H9 (cell line): ENCODE results near the gene BMP7. TPM values are rescaled to one million over a fixed set of nuclear protein-coding genes. Genes with fewer than 3 reads are reported as not detected.

Experiments used
- DNase-seq: peaks from one replicate; pipeline ENCODE4 v3.0.0-alpha.2; 2017
- H2AFZ ChIP-seq: one replicate; pipeline ENCODE4 v1.6.1; 2013; ENCODE audit warnings: mild to moderate bottlenecking, low read length, control low read depth, moderate library complexity
- H2AK5ac ChIP-seq: 2 replicates; pipeline ENCODE4 v1.6.1; 2013; ENCODE audit warnings: low read length, control low read depth, mixed read lengths; ENCODE audit not compliant: insufficient read length
- H2BK120ac ChIP-seq: one replicate; pipeline ENCODE4 v1.6.1; 2013; ENCODE audit warnings: low read depth, mild to moderate bottlenecking, low read length, control low read depth, inconsistent platforms; ENCODE audit not compliant: poor library complexity, severe bottlenecking
- H2BK12ac ChIP-seq: 2 replicates; pipeline ENCODE4 v1.6.1; 2013; ENCODE audit warnings: low read length, control low read depth, mixed read lengths, low read depth; ENCODE audit not compliant: insufficient read length
- H2BK15ac ChIP-seq: 2 replicates; pipeline ENCODE4 v1.6.1; 2013; ENCODE audit warnings: low read depth, low read length, control low read depth
- H2BK20ac ChIP-seq: one replicate; pipeline ENCODE4 v1.6.1; 2013; ENCODE audit warnings: low read depth, mild to moderate bottlenecking, low read length, control low read depth, inconsistent platforms; ENCODE audit not compliant: poor library complexity, severe bottlenecking
- H2BK5ac ChIP-seq: 2 replicates; pipeline ENCODE4 v1.6.1; 2013; ENCODE audit warnings: low read length, control low read depth, mixed read lengths; ENCODE audit not compliant: insufficient read length
- H3K14ac ChIP-seq: 2 replicates; pipeline ENCODE4 v1.6.1; 2013; ENCODE audit warnings: low read length, control low read depth; ENCODE audit not compliant: insufficient read depth
- H3K18ac ChIP-seq: 2 replicates; pipeline ENCODE4 v1.6.1; 2013; ENCODE audit warnings: low read depth, mild to moderate bottlenecking, mixed read lengths, low read length, control low read depth; ENCODE audit not compliant: insufficient read length
- H3K23ac ChIP-seq: 2 replicates; pipeline ENCODE4 v1.6.1; 2013; ENCODE audit warnings: low read length, control low read depth, mixed read lengths, low read depth; ENCODE audit not compliant: insufficient read length
- H3K23me2 ChIP-seq: 2 replicates; pipeline ENCODE4 v1.6.1; 2013; ENCODE audit warnings: low read depth, mild to moderate bottlenecking, mixed read lengths, low read length, control low read depth; ENCODE audit not compliant: insufficient read length, poor library complexity, severe bottlenecking
- H3K27ac ChIP-seq: 2 replicates; pipeline ENCODE4 v1.5.1; 2013; ENCODE audit warnings: low read length, control low read depth, mixed read lengths, low read depth; ENCODE audit not compliant: insufficient read length
- H3K27me3 ChIP-seq: 2 replicates; pipeline ENCODE4 v1.6.1; 2013; ENCODE audit warnings: low read length, control low read depth, inconsistent platforms; ENCODE audit not compliant: insufficient read depth
- H3K4ac ChIP-seq: 2 replicates; pipeline ENCODE4 v1.6.1; 2013; ENCODE audit warnings: low read depth, mild to moderate bottlenecking, control low read depth, inconsistent platforms, low read length, moderate library complexity
- H3K4me1 ChIP-seq: 2 replicates; pipeline ENCODE4 v1.6.1; 2013; ENCODE audit warnings: low read length, control low read depth, inconsistent platforms; ENCODE audit not compliant: insufficient read depth
- H3K4me2 ChIP-seq: 2 replicates; pipeline ENCODE4 v1.6.1; 2013; ENCODE audit warnings: low read length, control low read depth, mixed read lengths; ENCODE audit not compliant: insufficient read length, insufficient read depth
- H3K56ac ChIP-seq: 2 replicates; pipeline ENCODE4 v1.6.1; 2013; ENCODE audit warnings: low read depth, mild to moderate bottlenecking, mixed read lengths, low read length, control low read depth; ENCODE audit not compliant: insufficient read length
- H3K79me1 ChIP-seq: 2 replicates; pipeline ENCODE4 v1.6.1; 2013; ENCODE audit warnings: low read depth, mild to moderate bottlenecking, moderate library complexity, low read length, control low read depth, inconsistent platforms; ENCODE audit not compliant: insufficient read depth, poor library complexity, severe bottlenecking
- H3K79me2 ChIP-seq: 2 replicates; pipeline ENCODE4 v1.6.1; 2013; ENCODE audit warnings: low read length, control low read depth, inconsistent platforms; ENCODE audit not compliant: insufficient read depth
- H3K9ac ChIP-seq: 2 replicates; pipeline ENCODE4 v1.6.1; 2013; ENCODE audit warnings: low read length, control low read depth, mixed read lengths; ENCODE audit not compliant: insufficient read length; ENCODE audit errors: extremely low read depth
- H3K9me3 ChIP-seq: one replicate; pipeline ENCODE4 v1.6.1; 2013; ENCODE audit warnings: low read depth, low read length, inconsistent platforms; ENCODE audit not compliant: control insufficient read depth
- H3T11ph ChIP-seq: one replicate; pipeline ENCODE4 v1.6.1; 2013; ENCODE audit warnings: mild to moderate bottlenecking, low read length, control low read depth, inconsistent platforms
- H4K20me1 ChIP-seq: one replicate; pipeline ENCODE4 v1.6.1; 2013; ENCODE audit not compliant: control insufficient read depth, insufficient read length, insufficient read depth
- H4K5ac ChIP-seq: 2 replicates; pipeline ENCODE4 v1.6.1; 2013; ENCODE audit warnings: low read depth, mild to moderate bottlenecking, mixed read lengths, low read length, control low read depth; ENCODE audit not compliant: insufficient read length
- H4K8ac ChIP-seq: replicated peaks from 2 replicates; pipeline ENCODE4 v1.6.1; 2013; ENCODE audit warnings: low read length, control low read depth, mixed read lengths, low read depth; ENCODE audit not compliant: insufficient read length
- H4K91ac ChIP-seq: 2 replicates; pipeline ENCODE4 v1.6.1; 2013; ENCODE audit warnings: low read depth, mild to moderate bottlenecking, moderate library complexity, mixed read lengths, low read length, control low read depth; ENCODE audit not compliant: insufficient read length
- H3K27ac Mint-ChIP-seq, 3 experiments: 2 replicates in 2 of 3; 3 replicates in 1 of 3; pipeline ENCODE4 v1.8.0; 2020 to 2021; ENCODE audit warnings: mixed read lengths in 3 of 3, mild to moderate bottlenecking in 1 of 3, moderate library complexity in 1 of 3
- H3K27me3 Mint-ChIP-seq: 2 replicates; pipeline ENCODE4 v1.8.0; 2021; ENCODE audit warnings: low read depth, mild to moderate bottlenecking, moderate library complexity, mixed read lengths
- H3K36me3 Mint-ChIP-seq, 3 experiments: 2 replicates in 2 of 3; 3 replicates in 1 of 3; pipeline ENCODE4 v1.8.0; 2020 to 2021; ENCODE audit warnings: low read depth in 3 of 3, mixed read lengths in 3 of 3; ENCODE audit not compliant: insufficient read depth in 1 of 3
- H3K4me1 Mint-ChIP-seq, 2 experiments: 2 replicates each; pipeline ENCODE4 v1.8.0; 2020; ENCODE audit warnings: mixed read lengths in 2 of 2
- H3K4me3 Mint-ChIP-seq, 2 experiments: 2 replicates in 1 of 2; 3 replicates in 1 of 2; pipeline ENCODE4 v1.8.0; 2020 to 2021; ENCODE audit warnings: mild to moderate bottlenecking in 2 of 2, mixed read lengths in 2 of 2, moderate library complexity in 1 of 2
- H3K9me3 Mint-ChIP-seq, 2 experiments: 2 replicates in 1 of 2; 3 replicates in 1 of 2; pipeline ENCODE4 v1.8.0; 2020; ENCODE audit warnings: mild to moderate bottlenecking in 2 of 2, mixed read lengths in 2 of 2, moderate library complexity in 1 of 2
- CTCF ChIP-seq: fragments of 200-600 bp; sonication (generic); conservative IDR thresholded peaks from 3 replicates; pipeline ENCODE4 v1.8.0; 2021; ENCODE audit warnings: antibody characterized with exemption, mild to moderate bottlenecking
- whole genome bisulfite sequencing: extraction: QIAGEN DNeasy Blood & Tissue Kit; methylation state at CpG from one replicate; pipeline ENCODE4 v1.1.7; 2013; ENCODE audit warnings: missing lambda C conversion rate, low lambda C conversion rate, mixed read lengths; ENCODE audit not compliant: insufficient read length; ENCODE audit errors: extremely low coverage; 5-methylcytosine and 5-hydroxymethylcytosine counted together
- total RNA-seq: library from RNA; stranded (reverse); gene quantifications from 2 replicates; pipeline ENCODE4 v1.2.1, GENCODE V29; 2021

Gene BMP7
- total RNA-seq, 1 experiment from 2014 or later, result 17.7 TPM

GRCh38 chr20:57124800-57125517 lies 141.5 kb downstream of the BMP7 start:
- no peak overlapping the region for H2BK12ac ChIP-seq
- no peaks in the 10 kb centered on the region for H3K9me3 ChIP-seq
- no peak overlapping the region for H4K5ac ChIP-seq
- H2BK20ac ChIP-seq, result no peak overlapping the region
- H4K20me1 ChIP-seq, result no peaks in the 10 kb centered on the region
- no peak overlapping the region for H2AFZ ChIP-seq
- H3K27me3 Mint-ChIP-seq, result peaks cover 26% of the 10 kb centered on the region
- H3K56ac ChIP-seq, result no peak overlapping the region
- H4K91ac ChIP-seq, result no peak overlapping the region
- no peaks in the 10 kb centered on the region for H3K79me1 ChIP-seq
- no peak overlapping the region for H3K27ac ChIP-seq
- no peak overlapping the region for H2BK15ac ChIP-seq
- no peak overlapping the region for H3K27ac Mint-ChIP-seq
- no peak overlapping the region for H3K18ac ChIP-seq
- H3K9me3 Mint-ChIP-seq, result no peaks in the 10 kb centered on the region
- peaks cover 26 to 50% of the 10 kb centered on the region in 2 experiments for H3K4me1 Mint-ChIP-seq
- no peak overlapping the region for H2BK5ac ChIP-seq
- no peaks in the 10 kb centered on the region for H3K23me2 ChIP-seq
- no peak overlapping the region for H3K4me3 Mint-ChIP-seq
- no peaks in the 10 kb centered on the region for H3K27me3 ChIP-seq
- H3K4me2 ChIP-seq, result no peak overlapping the region
- no CpG with 5 or more reads among the region's 12 CpGs for WGBS
- TF ChIP-seq CTCF, result no peak
- no peak overlapping the region for H4K8ac ChIP-seq
- H3K23ac ChIP-seq, result no peak overlapping the region
- H3K36me3 Mint-ChIP-seq, result no peaks in the 10 kb centered on the region; a peak in 1 of 7 replicates
- H3K4me1 ChIP-seq, result peaks cover 2% of the 10 kb centered on the region; the same call in 1 of the 2 replicates
- no peak for DNase-seq
- no peak overlapping the region for H3T11ph ChIP-seq
- H3K4ac ChIP-seq, result no peak overlapping the region
- no peak overlapping the region for H3K14ac ChIP-seq
- H3K9ac ChIP-seq, result no peak overlapping the region
- no peak overlapping the region for H2BK120ac ChIP-seq
- H3K79me2 ChIP-seq, result no peaks in the 10 kb centered on the region
- no peak overlapping the region for H2AK5ac ChIP-seq
